Adrenal gland (tissue), 5 donors: ENCODE results near the gene FLVCR2.

Source experiments
- POLR2A ChIP-seq, 2 donors: fragments of 450-650 bp; IDR thresholded peaks; one replicate each; pipeline ENCODE4 v1.6.1; 2017; ENCODE audit warnings: antibody characterized with exemption in 2 of 2, mild to moderate bottlenecking in 2 of 2, moderate library complexity in 1 of 2
- TF ChIP-seq, protein P1 (sequence below), 6 experiments: fragments of 450-650 bp in 4 of 6; fragments of 200-600 bp in 2 of 6; sonication (generic) in 1 of 6; IDR thresholded peaks; 1 replicate in 5 of 6; 2 replicates in 1 of 6; pipeline versions ENCODE4 v1.5.1 to v1.8.0; 2016 to 2021; ENCODE audit warnings: antibody characterized with exemption in 6 of 6, mild to moderate bottlenecking in 2 of 6, moderate library complexity in 1 of 6
- donor health status: DM: no; HTN: no; CAD: no.

- TF ChIP-seq, protein P1, sequence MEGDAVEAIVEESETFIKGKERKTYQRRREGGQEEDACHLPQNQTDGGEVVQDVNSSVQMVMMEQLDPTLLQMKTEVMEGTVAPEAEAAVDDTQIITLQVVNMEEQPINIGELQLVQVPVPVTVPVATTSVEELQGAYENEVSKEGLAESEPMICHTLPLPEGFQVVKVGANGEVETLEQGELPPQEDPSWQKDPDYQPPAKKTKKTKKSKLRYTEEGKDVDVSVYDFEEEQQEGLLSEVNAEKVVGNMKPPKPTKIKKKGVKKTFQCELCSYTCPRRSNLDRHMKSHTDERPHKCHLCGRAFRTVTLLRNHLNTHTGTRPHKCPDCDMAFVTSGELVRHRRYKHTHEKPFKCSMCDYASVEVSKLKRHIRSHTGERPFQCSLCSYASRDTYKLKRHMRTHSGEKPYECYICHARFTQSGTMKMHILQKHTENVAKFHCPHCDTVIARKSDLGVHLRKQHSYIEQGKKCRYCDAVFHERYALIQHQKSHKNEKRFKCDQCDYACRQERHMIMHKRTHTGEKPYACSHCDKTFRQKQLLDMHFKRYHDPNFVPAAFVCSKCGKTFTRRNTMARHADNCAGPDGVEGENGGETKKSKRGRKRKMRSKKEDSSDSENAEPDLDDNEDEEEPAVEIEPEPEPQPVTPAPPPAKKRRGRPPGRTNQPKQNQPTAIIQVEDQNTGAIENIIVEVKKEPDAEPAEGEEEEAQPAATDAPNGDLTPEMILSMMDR (IDR thresholded peaks at IDR 0.05) = no peak
- TF ChIP-seq POLR2A (IDR thresholded peaks at IDR 0.05) = no peak
Observed at GRCh38 chr14:75627406-75627805, 49.0 kb downstream of the FLVCR2 start.
